H1 (cell line): ENCODE results near the gene APOBEC3C. TPM values are rescaled to one million over a fixed set of nuclear protein-coding genes. Genes with fewer than 3 reads are reported as not detected.

Experiments
- ATF2 ChIP-seq: IDR thresholded peaks from 2 replicates; pipeline ENCODE4 v1.6.1; 2012; ENCODE audit warnings: low read length, inconsistent platforms
- BCL11A ChIP-seq, 2 experiments: IDR thresholded peaks; one replicate each; pipeline ENCODE4 v1.6.1; 2011; ENCODE audit warnings: low read depth in 2 of 2, low read length in 2 of 2, mild to moderate bottlenecking in 2 of 2
- CTBP2 ChIP-seq: IDR thresholded peaks from 2 replicates; pipeline ENCODE4 v1.7.0; 2011; ENCODE audit warnings: borderline replicate concordance, mild to moderate bottlenecking, moderate library complexity, mixed read lengths, low read length; ENCODE audit not compliant: insufficient read depth, insufficient read length
- JUND ChIP-seq: IDR thresholded peaks from 2 replicates; pipeline ENCODE4 v1.6.1; 2011; ENCODE audit warnings: mild to moderate bottlenecking, improper control_type of control experiment, low read length
- POLR2A ChIP-seq, 2 experiments: IDR thresholded peaks; 1 replicate in 1 of 2; 2 replicates in 1 of 2; pipeline ENCODE4 v1.6.1; 2011; ENCODE audit warnings: low read depth in 2 of 2, low read length in 2 of 2, mild to moderate bottlenecking in 2 of 2; ENCODE audit errors: control extremely low read depth in 1 of 2
- RBBP5 ChIP-seq: IDR thresholded peaks from 2 replicates; pipeline ENCODE4 v1.7.1; 2012; ENCODE audit warnings: low read depth, mild to moderate bottlenecking, inconsistent platforms, low read length, moderate library complexity, borderline replicate concordance
- SIRT6 ChIP-seq: IDR thresholded peaks from one replicate; pipeline ENCODE4 v1.7.1; 2012; ENCODE audit warnings: low read length, inconsistent platforms
- SUZ12 ChIP-seq: fragments of 200-600 bp; sonication (generic); IDR thresholded peaks from 2 replicates; pipeline ENCODE4 v1.6.1; 2012; ENCODE audit warnings: mild to moderate bottlenecking, inconsistent platforms, low read length, moderate library complexity, mixed read lengths
- YY1 ChIP-seq: IDR thresholded peaks from 2 replicates; pipeline ENCODE4 v1.6.1; 2011; ENCODE audit warnings: low read depth, mild to moderate bottlenecking, low read length
- polyA plus RNA-seq, 7 experiments: library from polyadenylated mRNA; depleted of rRNA in 3 of 7; stranded (reverse) in 5 of 7; unstranded in 2 of 7; fragments of >200 nt in 5 of 7; fragments of 200-250 nt in 2 of 7; gene quantifications; 1 replicate in 5 of 7; 2 replicates in 1 of 7; 4 replicates in 1 of 7; pipeline versions ENCODE4 v1.2.1 to v1.2.3, GENCODE V29; 2011 to 2013; ENCODE audit warnings: missing spikeins in 2 of 7, mixed read lengths in 2 of 7
- total RNA-seq: library from RNA; stranded (reverse); fragmentation: NEBNext Ultra II Directional; extraction: Animal tissue kit (Norgen Biotek cat#: 25700); gene quantifications from 2 replicates; pipeline ENCODE4 v1.2.1, GENCODE V29; 2021

APOBEC3C gene
- total and polyA plus RNA-seq, 2 of the 8 experiments (the other 6 are each of a cell fraction or from before 2014, with no cell fraction given), result 20.3 to 23.3 TPM

GRCh38 chr22:39010946-39011345 lies 3.1 kb upstream of the APOBEC3C start (continued):
- TF ChIP-seq BCL11A (IDR thresholded peaks at IDR 0.05; ENCODE audit: low read depth in 2 of 2, low read length in 2 of 2) (no peak), CTBP2 (no peak), SUZ12 (no peak), SIRT6 (no peak), ATF2 (no peak), RBBP5 (no peak), YY1 (no peak), JUND (no peak), POLR2A (IDR thresholded peaks at IDR 0.05; ENCODE audit: control extremely low read depth in 1 of 2, low read depth in 2 of 2, low read length in 2 of 2) (no peak)
